Activated CD4-positive, CD25-positive, alpha-beta regulatory T cell (primary cell): ENCODE results near the gene STK39.
"Not testable (repeated sequence)": the region's sequence is repeated elsewhere in the genome, so short reads cannot be mapped to it uniquely, and the experiment has no call there.

ENCODE experiments used
- DNase-seq, 4 experiments: peaks; one replicate each; lab custom pipeline; 2025; lab: John Stamatoyannopoulos, UW

STK39 gene

GRCh38 chr2:168135630-168136029 is 111.8 kb downstream of the STK39 start:
- DNase-seq: no peak

GRCh38 chr2:168135121-168135520 is 112.3 kb downstream of the STK39 start:
- DNase-seq: no peak

GRCh38 chr2:168134485-168134884 is 112.9 kb downstream of the STK39 start:
- DNase-seq: no peak

GRCh38 chr2:168132389-168132788 is 115.0 kb downstream of the STK39 start:
- DNase-seq: no peak

- no peak for DNase-seq
These were observed 117.0 kb downstream of the STK39 start for GRCh38 chr2:168130346-168130745.

- no peak for DNase-seq
These were observed 120.0 kb downstream of the STK39 start for GRCh38 chr2:168127371-168127770.

GRCh38 chr2:168122210-168122609 is 125.2 kb downstream of the STK39 start:
- DNase-seq: not testable (repeated sequence)

- no peak for DNase-seq
These were observed 126.7 kb downstream of the STK39 start for GRCh38 chr2:168120730-168121129.

GRCh38 chr2:168120310-168120709 is 127.1 kb downstream of the STK39 start:
- DNase-seq: no peak

- no peak for DNase-seq
These were observed 127.8 kb downstream of the STK39 start for GRCh38 chr2:168119515-168120141.

- DNase-seq: no peak
These were observed 128.5 kb downstream of the STK39 start for GRCh38 chr2:168118733-168119514.

GRCh38 chr2:168116448-168116847 is 130.9 kb downstream of the STK39 start:
- no peak for DNase-seq

- no peak for DNase-seq
These were observed 132.8 kb downstream of the STK39 start for GRCh38 chr2:168114619-168115018.

GRCh38 chr2:168114040-168114439 is 133.4 kb downstream of the STK39 start:
- DNase-seq: no peak

- DNase-seq: no peak
These were observed 140.1 kb downstream of the STK39 start for GRCh38 chr2:168107322-168107721.

- DNase-seq: no peak
These were observed 142.2 kb downstream of the STK39 start for GRCh38 chr2:168105127-168105683.

GRCh38 chr2:168097431-168097830 is 150.0 kb downstream of the STK39 start:
- DNase-seq: no peak

GRCh38 chr2:168096158-168096557 is 151.2 kb downstream of the STK39 start:
- DNase-seq: no peak

- no peak for DNase-seq
These were observed 155.4 kb downstream of the STK39 start for GRCh38 chr2:168091986-168092385.

- DNase-seq: no peak
These were observed 156.8 kb downstream of the STK39 start for GRCh38 chr2:168090366-168091135.

- DNase-seq: no peak
These were observed 158.2 kb downstream of the STK39 start for GRCh38 chr2:168089200-168089599.

- DNase-seq: no peak
These were observed 160.0 kb downstream of the STK39 start for GRCh38 chr2:168087401-168087800.

- DNase-seq: no peak
These were observed 160.5 kb downstream of the STK39 start for GRCh38 chr2:168086851-168087250.
